ENCODE data around the gene KIF2A.

The KIF2A gene

DNA sequence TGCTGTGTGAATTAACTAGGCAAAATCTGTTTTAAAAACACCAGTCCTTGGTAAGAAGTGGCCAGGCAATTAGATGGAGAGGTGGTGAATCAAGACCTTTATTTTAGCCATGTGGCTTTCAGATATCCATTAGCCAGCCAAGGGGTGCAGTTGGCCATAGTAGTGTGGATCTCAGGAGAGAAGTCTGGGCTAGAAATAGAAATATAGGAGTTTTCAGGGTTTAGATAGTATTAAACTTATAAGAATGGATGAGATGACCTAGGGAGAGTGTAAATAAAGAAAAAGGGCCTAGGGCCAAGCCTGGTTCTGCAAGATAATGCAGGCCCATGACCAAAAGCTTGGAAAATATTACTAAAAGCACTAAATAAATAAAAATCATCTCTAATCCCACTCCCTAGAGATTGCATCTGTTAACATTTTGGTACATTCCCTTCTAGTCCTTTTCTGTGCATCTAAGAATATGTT lies 40.3 kb upstream of the KIF2A start:
- Histone ChIP-seq H3K27me3 (no peaks in the 10 kb centered on the region), H3K9me3 (no peaks in the 10 kb centered on the region), H3K36me3 (no peaks in the 10 kb centered on the region), H3K4me1 (no peaks in the 10 kb centered on the region), H3K4me3 (ENCODE audit: low read depth, low read length) (no peak overlapping the region)
- TF ChIP-seq CTCF (IDR thresholded peaks at IDR 0.05; ENCODE audit: low read depth, low read length) = no peak
- DNase-seq = no peak

DNA sequence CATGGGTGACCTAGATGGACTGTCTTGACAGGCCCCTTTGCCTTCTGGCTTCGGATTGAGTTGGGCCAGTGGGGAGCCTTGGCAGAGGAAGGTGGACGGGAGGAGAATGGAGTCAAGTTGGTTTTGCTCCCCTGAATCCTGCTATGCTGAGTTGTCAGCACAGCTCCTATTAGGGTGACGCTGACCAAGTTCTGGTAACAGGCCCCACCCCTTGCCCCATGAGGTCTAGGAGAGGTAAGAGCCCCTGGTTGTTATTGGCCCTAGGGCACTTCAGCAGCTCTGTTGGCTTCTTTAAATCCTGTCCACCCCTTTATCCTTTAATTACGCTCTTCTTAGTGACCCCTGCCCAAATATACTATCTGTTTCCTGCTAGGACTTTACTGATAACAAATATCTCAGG lies 39.4 kb upstream of the KIF2A start:
- DNase-seq = no peak
- TF ChIP-seq CTCF (IDR thresholded peaks at IDR 0.05; ENCODE audit: low read depth, low read length) = no peak
- H3K36me3 ChIP-seq = no peaks in the 10 kb centered on the region
- H3K27me3 ChIP-seq = no peaks in the 10 kb centered on the region
- H3K9me3 ChIP-seq = no peaks in the 10 kb centered on the region
- no peak overlapping the region for H3K4me3 ChIP-seq (ENCODE audit: low read depth, low read length)
- H3K4me1 ChIP-seq = no peaks in the 10 kb centered on the region

DNA sequence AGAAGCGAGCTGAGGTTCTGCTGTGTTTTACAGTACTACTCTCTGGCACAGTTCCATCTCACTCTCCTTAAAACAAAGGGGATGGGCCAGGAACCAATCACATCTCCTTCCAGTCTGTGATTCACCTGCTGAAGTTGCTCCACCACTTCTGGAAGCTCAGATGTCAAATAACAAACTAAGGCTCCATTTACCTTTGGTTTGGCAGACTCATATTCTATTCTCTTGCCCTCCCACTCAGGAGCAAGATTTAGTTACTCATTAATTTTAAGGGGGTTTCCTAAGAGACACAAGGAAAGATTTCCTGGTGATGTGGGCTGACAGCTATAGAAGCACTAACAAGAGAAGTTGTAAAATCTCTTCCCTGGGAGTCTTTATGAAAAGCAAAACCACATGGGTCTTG lies 37.8 kb upstream of the KIF2A start:
- Histone ChIP-seq H3K4me1 (no peaks in the 10 kb centered on the region), H3K4me3 (ENCODE audit: low read depth, low read length) (no peak overlapping the region), H3K27me3 (no peaks in the 10 kb centered on the region), H3K9me3 (no peaks in the 10 kb centered on the region), H3K36me3 (no peaks in the 10 kb centered on the region)
- no peak for TF ChIP-seq CTCF (IDR thresholded peaks at IDR 0.05; ENCODE audit: low read depth, low read length)
- no peak for DNase-seq

- no peaks in the 10 kb centered on the region for H3K9me3 ChIP-seq
- H3K27me3 ChIP-seq = no peaks in the 10 kb centered on the region
- no peak for DNase-seq
- no peaks in the 10 kb centered on the region for H3K36me3 ChIP-seq
- no peak for TF ChIP-seq CTCF (IDR thresholded peaks at IDR 0.05; ENCODE audit: low read depth, low read length)
- no peak overlapping the region for H3K4me3 ChIP-seq (ENCODE audit: low read depth, low read length)
- H3K4me1 ChIP-seq = no peaks in the 10 kb centered on the region
Measured at GRCh38 chr5:62268792-62269191, 37.2 kb upstream of the KIF2A start.

DNA sequence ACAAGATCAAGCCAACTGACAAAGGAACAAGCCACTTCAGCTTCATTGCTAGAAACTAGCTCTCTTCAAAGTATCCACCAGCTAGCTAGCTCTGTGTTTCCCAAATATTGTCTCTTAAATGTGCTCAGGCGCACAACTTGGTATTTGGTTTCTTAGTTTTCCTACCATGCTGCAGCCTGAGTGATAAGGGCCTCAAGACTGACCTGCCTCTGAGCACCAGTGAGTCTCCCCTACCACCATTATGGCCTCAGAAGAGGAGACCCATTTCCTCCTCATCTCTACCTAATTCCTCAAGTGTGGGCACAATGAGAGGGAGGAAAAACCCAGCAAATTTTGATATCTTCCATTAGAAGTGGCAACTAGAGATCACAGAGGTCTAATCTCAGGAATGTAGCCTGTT lies 34.6 kb upstream of the KIF2A start:
- no peaks in the 10 kb centered on the region for H3K4me1 ChIP-seq
- no peaks in the 10 kb centered on the region for H3K36me3 ChIP-seq
- TF ChIP-seq CTCF (IDR thresholded peaks at IDR 0.05; ENCODE audit: low read depth, low read length) = no peak
- no peak overlapping the region for H3K4me3 ChIP-seq (ENCODE audit: low read depth, low read length)
- no peaks in the 10 kb centered on the region for H3K27me3 ChIP-seq
- H3K9me3 ChIP-seq = no peaks in the 10 kb centered on the region
- DNase-seq = no peak

DNA sequence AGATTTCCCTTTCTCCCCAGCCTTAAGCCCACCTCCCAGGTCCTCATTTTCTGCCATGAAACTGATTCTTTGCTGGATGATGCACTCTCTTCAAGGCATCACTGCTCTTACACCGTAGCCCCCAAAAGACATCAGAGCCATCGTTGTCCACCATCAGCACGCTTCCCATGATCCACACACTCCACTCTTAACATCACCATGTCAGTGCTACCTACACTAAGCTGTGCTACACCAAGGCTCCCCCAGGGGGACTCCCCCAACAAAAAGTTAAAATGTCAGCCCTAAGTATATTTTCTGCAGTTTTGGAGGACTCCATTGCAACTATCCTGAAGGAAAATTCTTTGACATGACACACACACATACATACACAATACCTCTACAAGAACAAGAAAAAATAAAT lies 34.1 kb upstream of the KIF2A start:
- no peaks in the 10 kb centered on the region for H3K27me3 ChIP-seq
- H3K4me3 ChIP-seq (ENCODE audit: low read depth, low read length) = no peak overlapping the region
- no peak for TF ChIP-seq CTCF (IDR thresholded peaks at IDR 0.05; ENCODE audit: low read depth, low read length)
- no peaks in the 10 kb centered on the region for H3K9me3 ChIP-seq
- DNase-seq = no peak
- no peaks in the 10 kb centered on the region for H3K4me1 ChIP-seq
- no peaks in the 10 kb centered on the region for H3K36me3 ChIP-seq

Measured in BE2C (cell line).